Measurements from ENCODE around the gene CATSPERB. TPM values are rescaled to one million over a fixed set of nuclear protein-coding genes. Genes with fewer than 3 reads are reported as not detected.

Gene CATSPERB
- total and polyA plus RNA-seq, 2 donors from 2014 or later = 0.17 to 2.1 TPM

DNA sequence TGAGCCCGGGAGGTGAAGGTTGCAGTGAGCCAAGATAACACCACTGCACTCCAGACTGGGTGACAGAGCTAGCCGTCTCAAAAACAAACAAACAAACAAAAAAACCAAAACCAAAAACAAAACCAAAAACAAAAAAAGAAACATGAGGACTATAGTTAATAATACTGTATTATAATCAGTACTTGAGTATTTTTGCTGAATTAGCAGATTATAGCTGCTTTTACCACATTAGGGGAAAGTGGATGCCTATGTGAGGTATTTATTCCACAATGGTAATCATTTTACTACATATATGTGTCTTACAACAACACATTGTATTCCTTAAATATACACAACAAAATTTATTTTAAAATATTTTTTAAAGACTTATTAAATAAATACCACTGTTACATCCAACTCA is 120.4 kb downstream of the CATSPERB start:
- TF ChIP-seq, protein P1, sequence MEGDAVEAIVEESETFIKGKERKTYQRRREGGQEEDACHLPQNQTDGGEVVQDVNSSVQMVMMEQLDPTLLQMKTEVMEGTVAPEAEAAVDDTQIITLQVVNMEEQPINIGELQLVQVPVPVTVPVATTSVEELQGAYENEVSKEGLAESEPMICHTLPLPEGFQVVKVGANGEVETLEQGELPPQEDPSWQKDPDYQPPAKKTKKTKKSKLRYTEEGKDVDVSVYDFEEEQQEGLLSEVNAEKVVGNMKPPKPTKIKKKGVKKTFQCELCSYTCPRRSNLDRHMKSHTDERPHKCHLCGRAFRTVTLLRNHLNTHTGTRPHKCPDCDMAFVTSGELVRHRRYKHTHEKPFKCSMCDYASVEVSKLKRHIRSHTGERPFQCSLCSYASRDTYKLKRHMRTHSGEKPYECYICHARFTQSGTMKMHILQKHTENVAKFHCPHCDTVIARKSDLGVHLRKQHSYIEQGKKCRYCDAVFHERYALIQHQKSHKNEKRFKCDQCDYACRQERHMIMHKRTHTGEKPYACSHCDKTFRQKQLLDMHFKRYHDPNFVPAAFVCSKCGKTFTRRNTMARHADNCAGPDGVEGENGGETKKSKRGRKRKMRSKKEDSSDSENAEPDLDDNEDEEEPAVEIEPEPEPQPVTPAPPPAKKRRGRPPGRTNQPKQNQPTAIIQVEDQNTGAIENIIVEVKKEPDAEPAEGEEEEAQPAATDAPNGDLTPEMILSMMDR (IDR thresholded peaks at IDR 0.05; ENCODE audit: borderline replicate concordance, extremely low read depth, insufficient read depth) = no peak
- H3K4me3 ChIP-seq (ENCODE audit: low read length in 3 of 3) = no peak overlapping the region
- FAIRE-seq (no peak), DNase-seq (no peak)
- no peaks in the 10 kb centered on the region for H3K4me1 ChIP-seq (ENCODE audit: control insufficient read depth in 2 of 3, insufficient read depth in 2 of 3, low read depth in 1 of 3, low read length in 3 of 3)
- H3K27me3 ChIP-seq (ENCODE audit: control insufficient read depth, insufficient read depth, low read length) = no peaks in the 10 kb centered on the region
- no peaks in the 10 kb centered on the region for H3K36me3 ChIP-seq (ENCODE audit: control insufficient read depth in 2 of 3, insufficient read depth in 3 of 3, low read length in 3 of 3)
- intact Hi-C loops (cut with DNase I) = no loop called here
- no peak overlapping the region for H3K27ac ChIP-seq (ENCODE audit: low read depth in 2 of 2, low read length in 2 of 2)
- no peaks in the 10 kb centered on the region for H3K9me3 ChIP-seq (ENCODE audit: control insufficient read depth in 2 of 3, insufficient read depth in 1 of 3, low read length in 3 of 3)
- no peak overlapping the region for H3K9ac ChIP-seq (ENCODE audit: low read length in 3 of 3)

DNA sequence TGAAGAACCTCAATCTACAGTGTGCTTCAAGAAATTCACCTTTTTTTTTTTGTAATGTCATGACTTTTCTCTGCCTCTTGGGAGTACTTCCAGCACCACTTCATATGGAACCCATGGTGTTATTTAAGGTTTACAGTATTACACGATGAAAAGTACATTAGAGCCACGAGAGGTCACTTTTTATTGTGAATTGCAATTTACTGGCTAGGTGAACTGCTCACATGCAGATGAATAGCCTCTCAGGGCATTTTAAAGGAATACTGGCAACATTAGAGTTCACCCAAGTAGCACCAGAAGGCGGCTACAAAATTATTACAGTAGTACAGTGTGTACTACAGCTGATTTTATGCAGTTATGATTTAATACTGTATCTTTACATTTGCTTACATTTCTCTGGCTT is 122.7 kb downstream of the CATSPERB start:
- intact Hi-C loops (cut with DNase I) = no loop called here
- FAIRE-seq (no peak), DNase-seq (no peak)
- Histone ChIP-seq H3K9ac (ENCODE audit: low read length in 3 of 3) (no peak overlapping the region), H3K9me3 (ENCODE audit: control insufficient read depth in 2 of 3, insufficient read depth in 1 of 3, low read length in 3 of 3) (no peaks in the 10 kb centered on the region), H3K27me3 (ENCODE audit: control insufficient read depth, insufficient read depth, low read length) (no peaks in the 10 kb centered on the region), H3K4me1 (ENCODE audit: control insufficient read depth in 2 of 3, insufficient read depth in 2 of 3, low read depth in 1 of 3, low read length in 3 of 3) (no peaks in the 10 kb centered on the region), H3K4me3 (ENCODE audit: low read length in 3 of 3) (no peak overlapping the region), H3K27ac (ENCODE audit: low read depth in 2 of 2, low read length in 2 of 2) (no peak overlapping the region), H3K36me3 (ENCODE audit: control insufficient read depth in 2 of 3, insufficient read depth in 3 of 3, low read length in 3 of 3) (no peaks in the 10 kb centered on the region)
- TF ChIP-seq, protein P1 (IDR thresholded peaks at IDR 0.05; ENCODE audit: borderline replicate concordance, extremely low read depth, insufficient read depth) = no peak

DNA sequence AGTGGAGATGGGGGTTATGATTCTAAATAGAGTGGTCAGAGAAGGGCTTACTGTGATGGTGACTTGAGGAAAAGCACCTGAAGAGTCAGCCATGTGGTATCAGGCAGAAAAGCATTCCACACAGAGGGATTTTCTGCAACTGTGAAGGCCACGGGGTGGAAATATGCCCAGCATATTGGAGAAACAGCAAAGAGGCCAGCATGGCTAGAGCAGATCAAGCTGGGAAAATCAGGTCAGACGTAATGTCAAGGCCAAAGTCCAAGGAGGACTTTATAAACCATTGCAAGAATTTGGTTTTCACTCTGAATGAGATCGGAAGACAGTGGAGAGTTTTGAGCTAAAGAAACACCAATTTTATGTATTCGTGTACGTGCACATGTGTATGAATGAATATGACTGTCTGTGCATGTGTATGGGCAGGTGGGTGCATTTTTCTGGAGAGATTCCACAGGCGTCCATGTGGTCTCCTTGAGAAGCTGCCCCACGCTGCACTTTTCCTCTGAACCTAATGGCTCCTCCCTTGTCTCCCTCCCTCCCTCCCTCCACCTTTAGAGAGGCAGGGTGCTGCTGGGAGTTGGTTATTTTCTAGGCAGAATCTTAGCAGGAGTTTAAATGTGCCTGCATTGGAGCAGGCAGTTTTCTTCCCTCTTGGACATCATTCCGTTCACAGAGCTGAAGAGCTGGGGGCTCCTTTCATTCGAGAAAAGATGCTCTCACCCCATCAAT is 124.4 kb downstream of the CATSPERB start:
- Histone ChIP-seq H3K4me3 (ENCODE audit: low read length in 3 of 3) (peak overlapping the region in 2 of 3 donors; percentile 25 to 35), H3K27me3 (ENCODE audit: control insufficient read depth, insufficient read depth, low read length) (no peaks in the 10 kb centered on the region), H3K9ac (ENCODE audit: low read length in 3 of 3) (no peak overlapping the region), H3K9me3 (ENCODE audit: control insufficient read depth in 2 of 3, insufficient read depth in 1 of 3, low read length in 3 of 3) (no peaks in the 10 kb centered on the region), H3K27ac (ENCODE audit: low read depth in 2 of 2, low read length in 2 of 2) (no peak overlapping the region), H3K4me1 (ENCODE audit: control insufficient read depth in 2 of 3, insufficient read depth in 2 of 3, low read depth in 1 of 3, low read length in 3 of 3) (no peaks in the 10 kb centered on the region), H3K36me3 (ENCODE audit: control insufficient read depth in 2 of 3, insufficient read depth in 3 of 3, low read length in 3 of 3) (no peaks in the 10 kb centered on the region)
- intact Hi-C loops (cut with DNase I) = no loop called here
- TF ChIP-seq, protein P1 (IDR thresholded peaks at IDR 0.05; ENCODE audit: borderline replicate concordance, extremely low read depth, insufficient read depth) = no peak
- DNase-seq = no peak
- no peak for FAIRE-seq
